M059J (cell line): ENCODE measurements around the gene CELSR1. TPM values are rescaled to one million over a fixed set of nuclear protein-coding genes. Genes with fewer than 3 reads are reported as not detected.

Experiments used
- DNase-seq: peaks from one replicate; pipeline ENCODE4 v3.0.0-alpha.2; 2012; ENCODE audit warnings: low read depth
- total RNA-seq: library from RNA; depleted of rRNA; stranded (reverse); fragments of >200 nt; shearing (Covaris generic); gene quantifications from 2 replicates; pipeline ENCODE4 v1.2.3, GENCODE V29; 2014

The CELSR1 gene
- total RNA-seq, 1 experiment from 2014 or later = 11.8 TPM

DNA sequence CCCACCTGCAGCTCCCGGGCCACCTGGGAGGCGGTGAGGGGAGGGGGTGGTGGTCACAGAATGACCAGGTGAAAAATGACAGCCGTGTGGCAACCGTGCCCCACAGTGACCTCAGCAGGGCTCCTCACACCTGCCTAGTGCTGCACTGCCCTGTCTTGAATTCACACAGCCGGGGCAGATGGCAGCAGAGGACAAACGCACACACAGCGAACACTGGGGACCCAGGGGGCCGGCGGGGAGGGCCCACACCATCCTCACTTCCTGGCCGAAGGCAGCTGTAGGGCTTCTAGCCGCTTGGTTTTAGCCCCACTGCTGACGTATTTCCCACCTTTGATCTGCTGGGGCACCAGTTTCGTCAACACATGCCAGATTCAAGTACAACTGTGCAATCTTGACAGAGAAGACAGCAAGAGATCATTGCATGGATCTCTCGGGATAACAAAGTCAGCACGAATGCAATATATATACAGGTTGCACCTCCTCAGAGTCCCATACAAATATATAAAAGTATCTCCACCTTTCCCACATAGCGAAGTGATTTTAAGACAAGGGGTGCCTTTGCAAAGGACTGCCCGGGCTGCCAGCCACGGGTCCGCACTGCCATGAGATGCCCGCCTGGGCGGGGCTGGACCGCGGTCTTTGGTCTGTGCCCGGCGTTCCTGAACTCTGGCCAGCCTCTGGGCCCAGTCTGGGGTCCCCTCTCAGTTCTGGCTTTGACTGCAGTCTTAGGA, 175.1 kb downstream of the CELSR1 start:
- DNase-seq = no peak

DNA sequence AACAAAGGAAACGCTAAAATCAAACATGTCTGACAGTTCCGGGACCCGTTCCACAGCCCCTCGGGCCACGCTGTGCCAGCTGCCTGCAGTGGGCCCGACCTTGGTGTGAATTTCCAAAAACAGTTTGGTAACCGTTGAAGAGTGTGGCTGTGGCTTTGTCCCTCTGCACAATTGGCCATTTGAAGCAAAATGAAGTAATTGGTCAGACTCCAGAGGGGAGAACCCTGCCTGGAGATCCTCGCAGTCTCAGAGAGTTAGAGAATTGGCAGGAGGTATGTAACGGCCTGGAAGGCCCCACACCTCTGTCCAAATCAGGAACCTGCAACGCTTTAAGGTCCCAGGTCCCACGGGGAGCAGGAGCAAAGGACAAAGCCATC, 175.6 kb downstream of the CELSR1 start:
- no peak for DNase-seq

DNA sequence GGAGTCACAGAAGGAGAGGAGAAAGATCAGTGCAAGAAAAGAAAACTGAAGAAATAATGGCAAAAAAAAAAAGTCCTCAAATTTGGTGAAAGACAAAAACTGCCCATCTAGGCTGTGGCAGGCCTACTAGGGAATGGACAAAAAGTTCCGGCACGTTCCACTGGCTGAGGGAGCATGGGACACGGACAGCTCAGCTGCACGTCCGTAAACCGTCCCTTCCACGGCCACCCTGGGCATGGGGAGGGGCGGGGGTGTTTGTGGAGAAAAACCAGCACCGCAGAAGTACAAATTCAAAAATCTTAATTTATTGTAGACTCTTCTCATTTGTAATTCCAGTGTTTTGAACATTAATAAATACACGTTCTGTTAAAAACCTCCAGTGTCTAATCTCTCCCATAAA, 176.5 kb downstream of the CELSR1 start:
- no peak for DNase-seq

DNA sequence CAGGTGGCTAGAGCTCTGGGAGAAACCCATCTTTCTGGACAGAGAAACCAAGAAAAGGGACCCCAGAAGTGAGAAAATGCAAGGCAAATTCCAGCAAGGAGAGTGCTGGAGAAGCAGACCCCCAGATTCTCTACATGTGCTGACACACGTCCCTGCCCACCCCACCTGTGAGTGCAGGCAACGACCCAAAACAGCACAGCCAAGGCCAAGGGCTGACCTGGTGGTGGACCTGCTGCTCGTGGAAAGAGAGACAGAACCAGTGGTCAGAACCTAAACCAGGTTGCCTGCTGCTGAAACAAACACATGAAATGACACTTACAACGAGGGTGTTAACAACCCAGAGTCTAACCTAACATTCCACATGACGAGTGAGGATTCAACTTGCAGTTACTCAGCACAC, 177.3 kb downstream of the CELSR1 start:
- DNase-seq = no peak

DNA sequence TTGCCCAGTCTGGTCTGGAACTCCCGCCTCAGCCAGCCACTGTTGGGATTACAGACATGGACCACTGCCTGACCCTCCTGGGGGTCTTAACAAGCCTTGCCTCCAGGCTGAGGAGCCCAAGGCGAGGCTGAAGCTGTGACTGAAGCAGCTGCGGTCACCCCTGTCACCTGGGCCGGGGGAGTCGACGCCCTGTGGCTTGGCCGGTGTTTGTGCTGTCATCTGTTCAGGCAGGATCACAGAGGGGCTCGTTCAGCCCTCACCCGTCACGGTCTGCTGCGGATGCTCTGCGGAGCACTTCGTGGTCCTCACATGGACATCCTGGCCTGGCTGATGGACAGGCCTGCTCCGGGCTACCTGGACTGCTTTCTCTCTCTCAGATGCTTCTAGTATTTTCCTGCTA, 178.1 kb downstream of the CELSR1 start:
- no peak for DNase-seq

DNA sequence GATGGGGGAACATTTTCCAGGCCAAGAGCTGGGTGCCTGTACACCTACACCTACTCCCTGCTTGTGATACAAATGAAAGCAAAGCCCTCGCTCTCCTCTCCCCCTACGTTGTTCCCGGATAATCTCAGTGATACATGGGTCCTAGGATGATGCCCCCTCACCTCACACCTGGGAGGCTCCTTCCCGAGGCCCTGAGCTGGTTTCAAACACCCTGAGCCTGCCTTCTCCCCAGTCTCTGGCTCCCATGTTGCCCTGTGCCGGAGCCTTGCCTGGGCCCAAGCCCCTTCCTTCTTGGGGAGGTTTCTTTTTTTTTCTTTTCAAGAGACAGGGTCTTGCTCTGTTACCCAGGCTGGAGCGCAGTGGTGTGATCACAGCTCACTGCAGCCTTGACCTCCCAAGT, 178.7 kb downstream of the CELSR1 start:
- no peak for DNase-seq

DNA sequence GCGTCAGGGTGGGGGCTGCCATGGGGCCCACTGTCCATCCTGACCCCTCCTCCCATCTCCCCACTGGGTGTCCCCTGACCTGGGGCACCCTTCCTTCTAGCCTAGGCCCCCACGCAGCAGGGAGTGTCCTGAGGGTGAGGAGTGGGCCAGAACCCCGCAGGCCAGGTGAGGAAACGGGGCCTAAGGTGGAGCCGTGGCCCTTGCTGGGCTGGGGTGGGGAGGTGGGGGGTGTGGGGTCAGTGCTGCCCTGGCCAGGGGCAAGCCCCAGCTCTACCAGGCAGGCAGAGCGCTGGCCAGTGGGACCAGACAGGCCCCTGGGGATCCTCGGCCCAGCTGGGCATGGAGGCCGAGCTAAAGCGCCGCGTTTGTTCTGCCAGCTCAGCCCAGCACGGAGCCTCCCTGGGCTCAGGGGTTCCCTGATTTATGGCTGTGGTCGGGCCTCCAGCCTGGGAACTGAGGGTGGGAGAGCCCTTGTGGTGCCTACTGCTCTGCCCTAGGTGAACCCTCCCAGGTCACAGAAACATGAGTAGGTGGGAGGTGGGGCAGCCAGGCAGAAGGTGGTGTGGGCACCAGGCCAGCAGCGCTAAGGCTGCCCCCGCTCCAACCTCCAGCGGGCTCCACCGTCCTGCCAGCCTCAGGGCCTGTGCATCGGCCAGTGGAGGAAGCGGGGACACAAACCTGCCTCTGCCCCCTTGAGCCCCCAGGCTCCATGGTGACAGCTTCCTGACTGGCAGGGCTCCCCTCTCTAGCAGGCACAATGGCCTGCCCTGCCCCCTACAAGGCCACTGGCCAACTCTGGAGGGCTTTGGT, 179.5 kb downstream of the CELSR1 start:
- DNase-seq = no peak

DNA sequence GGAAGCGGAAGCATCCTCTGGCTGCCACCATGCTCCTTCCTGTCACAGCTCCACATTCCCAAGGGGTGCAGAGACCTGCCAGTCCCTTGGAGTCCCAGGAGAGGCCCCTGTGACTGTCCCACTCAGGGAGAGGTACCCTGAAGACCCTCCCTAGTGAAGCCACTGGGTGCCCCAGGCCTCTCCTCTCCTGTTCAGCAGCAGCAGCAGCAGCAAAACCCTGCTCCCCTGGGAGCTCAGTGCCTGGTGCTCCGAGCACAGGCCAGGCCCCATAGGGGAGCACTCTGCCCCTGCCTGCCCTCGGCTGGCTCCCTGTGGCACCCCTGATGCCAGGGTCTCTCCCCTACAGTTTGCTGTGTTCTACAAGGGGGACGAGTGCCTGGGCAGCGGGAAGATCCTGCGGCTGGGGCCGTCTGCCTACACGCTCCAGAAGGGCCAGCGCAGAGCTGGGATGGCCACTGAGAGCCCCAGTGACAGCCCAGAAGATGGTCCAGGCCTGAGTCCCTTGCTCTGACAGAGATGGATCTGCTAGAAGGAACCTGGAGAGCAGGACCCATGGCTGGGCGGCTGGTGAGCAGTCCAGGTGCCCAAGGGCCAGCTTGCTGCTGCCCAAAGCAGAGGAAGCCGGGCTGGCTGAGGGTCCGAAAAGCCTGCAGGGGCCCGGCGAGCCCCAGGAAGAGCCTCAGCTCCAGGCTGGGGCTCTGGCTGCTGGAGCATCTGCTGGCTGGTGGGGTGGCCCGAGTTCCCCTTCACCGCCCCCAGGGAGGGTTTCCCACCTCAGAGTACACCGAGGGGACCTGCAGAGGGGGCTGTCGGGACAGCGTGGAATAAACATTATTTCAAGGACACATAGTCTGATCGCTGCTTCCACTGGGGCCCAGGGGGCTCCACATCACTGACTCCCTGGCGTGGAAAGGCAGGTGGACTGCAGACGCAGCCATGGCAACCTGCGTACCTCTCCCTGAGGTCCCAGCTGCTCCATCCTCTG, 180.6 kb downstream of the CELSR1 start:
- no peak for DNase-seq

DNA sequence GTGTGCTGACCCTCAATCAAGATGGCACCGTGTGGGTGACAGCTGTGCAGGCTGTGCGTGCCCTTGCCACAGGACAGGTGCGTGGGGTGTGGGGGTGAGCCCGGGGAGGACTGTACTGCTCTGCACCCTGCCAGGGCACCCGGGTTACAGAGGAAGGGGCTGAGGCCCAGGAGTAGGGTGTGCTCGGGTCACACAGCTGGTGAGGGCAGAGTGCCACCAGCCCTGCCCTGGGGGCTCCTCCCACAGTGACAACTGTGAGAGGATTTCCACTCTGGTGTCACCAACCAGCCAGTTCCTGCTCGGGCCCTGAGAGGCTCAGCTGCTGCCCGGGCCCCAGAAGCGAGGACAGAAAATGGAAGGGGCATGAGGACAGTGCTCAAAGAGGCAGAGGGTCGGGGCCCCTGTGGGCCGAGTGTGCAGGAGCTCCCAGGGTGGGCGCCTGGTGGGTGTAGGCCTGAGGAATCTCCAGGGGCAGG, 181.4 kb downstream of the CELSR1 start:
- no peak for DNase-seq

DNA sequence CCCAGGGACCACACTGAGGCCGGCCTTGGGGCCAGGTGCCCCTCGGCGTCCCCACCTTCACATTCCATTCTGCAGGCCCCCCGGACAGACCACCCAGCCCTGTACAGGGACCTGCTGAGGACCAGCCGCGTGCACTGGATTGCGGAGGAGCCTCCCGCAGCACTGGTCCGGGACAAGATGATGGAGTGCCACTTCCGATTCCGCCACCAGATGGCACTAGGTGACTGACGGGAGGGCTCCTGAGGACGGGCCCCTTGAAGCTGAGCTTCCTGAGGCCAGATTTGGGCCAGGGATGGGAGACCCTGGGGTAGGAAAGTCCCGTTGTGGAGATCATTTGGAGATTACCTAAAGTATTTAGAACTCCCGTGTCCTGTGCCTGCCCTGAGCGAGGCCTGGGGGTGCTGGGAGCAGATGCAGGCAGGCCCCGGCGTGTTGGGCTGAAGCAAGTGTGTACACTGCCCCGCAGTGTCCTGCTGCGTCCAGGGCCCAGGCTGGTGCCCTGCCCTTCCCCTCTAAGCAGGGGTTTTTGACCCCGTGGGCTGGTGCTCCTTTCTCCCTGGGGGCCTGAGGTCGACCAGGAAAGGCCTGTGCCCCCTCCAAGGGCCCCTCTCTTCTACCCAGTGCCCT, 181.9 kb downstream of the CELSR1 start:
- DNase-seq = peak; percentile 43

DNA sequence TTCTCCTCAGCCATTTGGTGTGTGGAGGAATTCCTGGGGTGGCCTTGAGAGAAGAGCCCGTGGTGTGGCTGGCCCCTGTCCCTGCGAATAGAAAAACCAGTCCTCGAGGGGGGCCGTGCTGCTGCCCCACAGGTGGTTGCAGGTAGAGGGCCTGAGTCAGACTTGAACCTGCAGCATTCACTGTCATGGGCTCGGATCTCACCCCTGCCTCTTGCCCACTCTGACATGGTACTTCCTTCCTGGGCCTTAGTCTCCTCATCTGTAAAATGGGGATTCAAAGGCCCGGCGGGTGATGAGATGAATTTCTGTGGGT, 182.5 kb downstream of the CELSR1 start:
- no peak for DNase-seq

DNA sequence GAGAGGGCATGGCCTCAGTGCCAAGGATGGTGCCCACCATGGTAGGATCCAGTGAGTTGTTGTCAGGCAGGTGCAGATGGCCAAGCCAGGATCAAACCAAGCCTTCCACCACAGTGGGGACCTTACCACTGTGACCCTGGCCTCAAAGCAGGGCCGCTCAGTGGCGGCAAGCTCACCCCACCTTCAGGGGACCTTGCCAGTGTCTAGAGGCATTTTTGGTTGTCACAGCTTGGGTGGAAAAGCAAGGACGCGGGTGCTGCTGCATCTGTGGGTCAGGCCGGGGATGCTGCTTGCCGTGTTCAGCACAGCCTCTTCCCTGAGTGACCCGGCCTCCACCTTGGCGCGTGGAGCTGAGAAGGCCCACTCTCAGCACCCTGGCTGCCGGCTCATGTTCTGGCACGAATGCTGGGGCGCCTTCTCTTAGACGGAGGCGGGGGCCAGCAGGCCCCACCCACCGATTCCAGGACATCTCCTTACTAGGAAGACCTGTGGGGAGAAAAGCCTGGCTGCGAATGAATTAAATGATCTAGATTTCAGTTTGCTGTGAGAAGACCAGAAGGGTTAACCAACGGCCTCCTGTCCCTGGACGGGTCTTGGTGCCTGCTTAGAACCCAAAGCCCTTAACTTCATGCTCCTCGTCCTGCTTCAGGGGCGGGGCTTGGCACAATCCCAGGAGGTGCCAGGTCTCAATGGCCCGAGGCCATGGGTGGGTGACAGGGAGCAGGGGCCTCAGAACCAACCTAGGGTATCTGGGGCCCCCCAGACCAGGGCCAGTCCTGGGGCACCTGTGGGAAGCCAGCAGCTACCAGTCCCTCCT, 183.0 kb downstream of the CELSR1 start:
- DNase-seq = no peak

DNA sequence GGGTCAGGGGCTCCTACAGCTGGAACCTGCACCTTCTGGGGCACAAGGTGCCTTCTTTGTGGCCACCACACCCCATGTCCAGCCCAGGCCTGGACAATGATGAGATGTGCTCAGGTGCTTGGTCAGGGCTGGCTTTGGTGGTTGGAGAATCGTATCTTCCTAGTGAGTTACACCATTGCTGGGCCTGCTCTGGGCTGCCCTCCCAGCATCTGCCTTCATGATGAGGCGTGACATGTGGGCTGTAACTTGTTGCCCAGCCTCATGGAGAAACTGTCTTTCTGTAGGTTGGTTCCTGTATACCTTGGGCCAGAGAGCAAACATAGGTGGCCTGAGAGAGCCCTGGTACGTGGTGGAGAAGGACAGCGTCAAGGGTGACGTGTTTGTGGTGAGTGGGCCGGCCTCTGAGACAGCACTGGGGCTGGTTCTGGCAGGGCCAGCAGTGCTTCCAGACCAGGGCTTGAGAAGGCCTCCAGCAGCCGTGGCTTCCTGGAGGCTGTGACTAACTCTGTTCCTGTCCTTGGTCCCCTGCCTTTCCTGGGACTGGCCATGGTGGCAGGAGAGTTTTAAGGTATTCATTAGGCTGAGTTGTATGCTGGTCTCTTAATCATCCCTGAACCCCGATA, 183.8 kb downstream of the CELSR1 start:
- DNase-seq = no peak

DNA sequence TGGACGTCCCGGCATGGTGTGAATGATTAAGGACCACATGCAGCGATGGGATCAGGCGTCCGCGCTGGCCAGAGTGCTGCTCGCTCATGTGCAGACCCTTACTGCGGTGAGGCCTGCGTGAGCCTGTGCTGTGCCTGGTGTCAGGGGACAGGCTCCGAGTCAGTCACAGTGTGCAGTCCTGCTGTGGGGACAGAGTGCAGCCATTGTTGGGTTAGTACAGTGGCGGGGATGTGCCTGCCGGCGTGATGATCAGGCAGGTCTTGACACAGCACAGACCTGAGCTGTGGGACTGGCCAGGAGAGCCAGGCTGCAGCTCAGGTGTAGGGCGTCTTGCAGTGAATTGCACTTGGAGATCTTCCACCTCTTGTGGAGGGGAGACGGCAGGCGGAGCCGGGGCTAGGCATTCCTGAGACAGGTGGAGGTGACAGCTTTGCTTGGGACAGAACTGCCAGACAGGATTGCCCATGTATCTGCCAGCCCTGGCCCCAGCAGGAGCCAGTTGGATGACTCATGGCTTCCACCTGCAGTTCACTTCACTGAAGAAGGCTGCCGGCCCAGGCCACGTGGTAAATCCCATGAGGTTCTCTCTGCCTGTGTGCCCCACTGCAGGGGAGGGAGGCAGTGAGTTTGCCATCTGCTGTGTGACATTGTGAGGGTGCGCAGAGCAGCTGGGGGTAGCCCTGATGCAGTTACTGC, 184.6 kb downstream of the CELSR1 start:
- peak; percentile 66 for DNase-seq

DNA sequence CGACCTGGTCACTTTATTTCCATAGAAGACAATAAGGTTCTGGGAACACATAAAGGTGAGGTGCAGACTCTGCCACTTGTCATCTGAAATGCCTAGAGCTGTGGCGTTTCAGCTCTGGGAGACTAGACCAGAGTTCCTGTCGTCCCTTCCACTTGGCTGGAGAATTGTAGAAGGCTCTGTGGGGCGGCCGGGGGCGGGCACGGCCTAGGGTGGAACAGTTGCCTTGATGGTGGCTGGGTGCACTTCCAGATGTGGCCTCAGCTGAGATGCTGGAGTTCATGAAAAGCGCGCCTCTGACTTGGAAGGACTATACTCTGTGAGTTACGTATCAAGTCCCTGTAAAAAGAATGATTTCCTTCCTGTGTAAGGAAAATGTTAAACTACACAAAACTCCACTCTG, 185.1 kb downstream of the CELSR1 start:
- DNase-seq = no peak

DNA sequence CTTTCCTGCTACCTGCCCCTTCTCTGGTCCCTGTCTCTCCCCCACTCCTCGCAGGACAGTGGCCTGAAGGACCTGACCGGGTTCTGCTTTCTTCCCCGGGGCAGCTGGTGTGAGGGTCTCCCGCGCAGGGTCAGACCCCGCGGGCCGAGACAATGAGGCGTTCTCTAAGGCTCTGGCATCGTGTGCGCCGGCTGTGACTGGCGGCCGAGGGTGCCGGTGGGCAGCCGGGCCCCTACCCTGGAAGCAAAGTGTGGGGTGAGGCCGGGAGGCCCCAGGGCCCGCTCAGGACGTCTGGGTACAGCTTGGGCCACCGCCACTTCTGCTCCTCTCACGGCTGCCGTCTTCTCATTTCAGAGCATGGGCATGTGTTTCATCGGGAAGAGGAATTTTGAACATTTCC, 185.7 kb downstream of the CELSR1 start:
- DNase-seq = no peak

DNA sequence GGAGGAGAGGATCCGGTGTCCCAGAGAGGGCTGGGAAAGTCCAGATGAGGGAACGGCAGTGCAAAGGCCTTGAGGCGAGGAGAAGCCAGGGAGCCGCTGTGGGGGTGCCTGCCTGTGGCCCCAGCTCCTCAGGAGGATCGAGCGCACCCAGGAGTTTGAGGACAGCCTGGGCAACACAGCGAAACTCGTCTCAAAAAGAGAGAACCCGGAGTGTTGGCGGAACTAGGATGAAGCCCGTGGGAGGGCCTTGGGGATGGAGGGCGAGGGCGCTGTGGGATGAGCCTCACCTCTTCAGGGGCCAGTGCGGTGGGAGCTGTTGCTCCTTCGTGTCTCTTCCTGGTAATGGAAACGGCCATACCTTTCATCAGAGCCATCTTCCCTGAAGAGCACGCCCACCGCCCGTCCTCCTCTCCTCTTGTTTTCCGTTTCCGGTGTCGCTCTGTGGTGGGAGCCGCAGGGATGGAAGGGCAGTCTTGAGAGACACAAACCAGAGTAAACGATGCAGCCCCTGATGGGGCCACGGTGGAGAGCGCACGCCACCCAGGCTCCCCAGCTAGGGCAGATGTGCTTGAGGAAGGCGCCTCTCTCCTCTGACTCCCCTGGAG, 186.2 kb downstream of the CELSR1 start:
- DNase-seq = no peak

DNA sequence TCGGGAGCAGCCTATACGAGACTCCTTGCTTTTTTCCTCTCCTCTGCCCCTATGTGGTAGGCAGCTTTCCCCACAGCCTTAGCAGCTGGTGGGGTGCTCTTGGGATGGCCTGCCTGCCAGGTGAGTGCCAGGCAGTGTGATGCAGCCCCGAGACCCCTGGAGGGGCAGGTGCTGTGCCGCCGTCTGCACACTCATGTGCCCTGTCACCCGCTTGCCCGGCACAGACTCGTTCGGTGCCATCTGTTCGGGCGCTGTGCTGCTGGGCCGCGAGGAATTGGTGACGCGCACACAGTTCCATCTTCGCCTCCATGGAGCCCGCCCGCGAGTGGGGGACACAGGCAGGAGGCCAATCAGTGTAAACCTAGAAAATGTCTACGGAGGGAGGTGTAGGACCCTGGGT, 186.8 kb downstream of the CELSR1 start:
- DNase-seq = no peak

DNA sequence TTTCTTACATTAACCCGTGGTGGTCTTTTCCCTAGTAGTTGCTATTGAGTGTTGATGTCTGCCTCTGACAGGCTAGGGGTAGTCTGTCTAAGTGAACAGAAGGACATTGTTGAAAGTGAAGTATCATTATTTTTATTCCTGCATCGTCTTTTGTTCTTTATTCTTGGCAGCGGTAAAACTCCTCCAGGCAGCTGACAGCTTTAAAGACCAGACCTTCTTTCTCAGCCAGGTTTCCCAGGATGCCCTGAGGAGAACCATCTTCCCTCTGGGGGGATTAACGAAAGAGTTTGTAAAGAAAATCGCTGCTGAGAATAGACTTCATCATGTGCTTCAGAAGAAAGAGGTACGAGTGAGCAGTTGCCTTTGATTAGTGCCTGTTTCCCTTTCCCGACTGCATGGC, 187.3 kb downstream of the CELSR1 start:
- no peak for DNase-seq
